Glutamatergic neuron (in vitro differentiated cells): ENCODE results near the gene MAPK8IP3. TPM values are rescaled to one million over a fixed set of nuclear protein-coding genes. Genes with fewer than 3 reads are reported as not detected.

Source experiments
- DNase-seq: peaks from one replicate; pipeline ENCODE4 v3.0.0; 2022
- H3K27ac Mint-ChIP-seq: one replicate; pipeline ENCODE4 v1.8.0; 2020; ENCODE audit warnings: mild to moderate bottlenecking, mixed read lengths, inconsistent platforms; ENCODE audit not compliant: unreplicated experiment
- H3K27me3 Mint-ChIP-seq: one replicate; pipeline ENCODE4 v1.8.0; 2020; ENCODE audit warnings: mild to moderate bottlenecking, moderate library complexity, mixed read lengths, inconsistent platforms; ENCODE audit not compliant: unreplicated experiment
- H3K36me3 Mint-ChIP-seq: one replicate; pipeline ENCODE4 v1.8.0; 2020; ENCODE audit warnings: mild to moderate bottlenecking, mixed read lengths, inconsistent platforms; ENCODE audit not compliant: unreplicated experiment
- H3K4me1 Mint-ChIP-seq: one replicate; pipeline ENCODE4 v1.8.0; 2020; ENCODE audit warnings: mild to moderate bottlenecking, low read depth, mixed read lengths, inconsistent platforms; ENCODE audit not compliant: unreplicated experiment
- H3K4me3 Mint-ChIP-seq: one replicate; pipeline ENCODE4 v1.8.0; 2020; ENCODE audit warnings: mild to moderate bottlenecking, mixed read lengths, inconsistent platforms; ENCODE audit not compliant: unreplicated experiment
- H3K9me3 Mint-ChIP-seq: one replicate; pipeline ENCODE4 v1.8.0; 2020; ENCODE audit warnings: mild to moderate bottlenecking, moderate library complexity, mixed read lengths, inconsistent platforms; ENCODE audit not compliant: unreplicated experiment
- CTCF ChIP-seq: fragments of 200-600 bp; sonication (generic); IDR thresholded peaks from one replicate; pipeline ENCODE4 v1.5.0; 2021; ENCODE audit not compliant: partially characterized antibody, unreplicated experiment
- total RNA-seq: library from RNA; stranded (reverse); fragmentation: NEBNext Ultra II Directional; extraction: Animal tissue kit (Norgen Biotek cat#: 25700); gene quantifications from one replicate; pipeline ENCODE4 v1.2.1, GENCODE V29; 2021; ENCODE audit not compliant: unreplicated experiment

Gene MAPK8IP3
- total RNA-seq, 1 donor from 2014 or later = 281 TPM

GRCh38 chr16:1661826-1662225, 44.2 kb upstream of the MAPK8IP3 start:
- H3K27ac Mint-ChIP-seq = no peak overlapping the region
- peaks cover 2% of the 10 kb centered on the region for H3K4me1 Mint-ChIP-seq
- H3K36me3 Mint-ChIP-seq = no peaks in the 10 kb centered on the region
- H3K9me3 Mint-ChIP-seq = peaks cover 5% of the 10 kb centered on the region
- no peak overlapping the region for H3K4me3 Mint-ChIP-seq
- TF ChIP-seq CTCF = no peak
- no peak for DNase-seq
- H3K27me3 Mint-ChIP-seq = peaks cover 7% of the 10 kb centered on the region

- Mint-ChIP-seq H3K9me3 (peaks cover 5% of the 10 kb centered on the region), H3K27me3 (peaks cover 6% of the 10 kb centered on the region), H3K4me3 (no peak overlapping the region), H3K36me3 (no peaks in the 10 kb centered on the region), H3K27ac (no peak overlapping the region), H3K4me1 (no peaks in the 10 kb centered on the region)
- no peak for DNase-seq
- TF ChIP-seq CTCF = no peak
Measured at GRCh38 chr16:1662543-1662942, 43.5 kb upstream of the MAPK8IP3 start.

- H3K27me3 Mint-ChIP-seq = peaks cover 2% of the 10 kb centered on the region
- no peak overlapping the region for H3K4me3 Mint-ChIP-seq
- H3K4me1 Mint-ChIP-seq = no peaks in the 10 kb centered on the region
- no peak for TF ChIP-seq CTCF
- no peak for DNase-seq
- peaks cover 4% of the 10 kb centered on the region for H3K9me3 Mint-ChIP-seq
- H3K36me3 Mint-ChIP-seq = no peaks in the 10 kb centered on the region
- H3K27ac Mint-ChIP-seq = no peak overlapping the region
Measured at GRCh38 chr16:1665829-1666228, 40.2 kb upstream of the MAPK8IP3 start.

- Mint-ChIP-seq H3K4me3 (no peak overlapping the region), H3K9me3 (peaks cover 3% of the 10 kb centered on the region), H3K27me3 (peaks cover 3% of the 10 kb centered on the region), H3K27ac (no peak overlapping the region), H3K4me1 (no peaks in the 10 kb centered on the region), H3K36me3 (no peaks in the 10 kb centered on the region)
- DNase-seq = no peak
- no peak for TF ChIP-seq CTCF
Measured at GRCh38 chr16:1666316-1666715, 39.7 kb upstream of the MAPK8IP3 start.

- H3K36me3 Mint-ChIP-seq = no peaks in the 10 kb centered on the region
- no peak for DNase-seq
- H3K27me3 Mint-ChIP-seq = peaks cover 3% of the 10 kb centered on the region
- TF ChIP-seq CTCF = no peak
- no peak overlapping the region for H3K4me3 Mint-ChIP-seq
- H3K4me1 Mint-ChIP-seq = no peaks in the 10 kb centered on the region
- no peak overlapping the region for H3K27ac Mint-ChIP-seq
- H3K9me3 Mint-ChIP-seq = no peaks in the 10 kb centered on the region
Measured at GRCh38 chr16:1667271-1667670, 38.7 kb upstream of the MAPK8IP3 start.
